ENCODE measurements around the gene NR3C2.
"Not testable (repeated sequence)": the region's sequence is repeated elsewhere in the genome, so short reads cannot be mapped to it uniquely, and the experiment has no call there.

NR3C2 gene

GRCh38 chr4:148152868-148153625, 289.2 kb downstream of the NR3C2 start:
- no peak for DNase-seq

- DNase-seq, result no peak
Measured at GRCh38 chr4:148151806-148152205, 290.4 kb downstream of the NR3C2 start.

GRCh38 chr4:148145475-148145874, 296.7 kb downstream of the NR3C2 start:
- DNase-seq, result no peak

GRCh38 chr4:148143174-148143573, 299.0 kb downstream of the NR3C2 start:
- DNase-seq, result no peak

GRCh38 chr4:148141501-148141900, 300.7 kb downstream of the NR3C2 start:
- no peak for DNase-seq

GRCh38 chr4:148126825-148127224, 315.4 kb downstream of the NR3C2 start:
- DNase-seq, result no peak

GRCh38 chr4:148124512-148124911, 317.7 kb downstream of the NR3C2 start:
- DNase-seq, result no peak

- not testable (repeated sequence) for DNase-seq
Measured at GRCh38 chr4:148123161-148123560, 319.1 kb downstream of the NR3C2 start.

- DNase-seq, result no peak
Measured at GRCh38 chr4:148120216-148120615, 322.0 kb downstream of the NR3C2 start.

- DNase-seq, result no peak
Measured at GRCh38 chr4:148118633-148119032, 323.6 kb downstream of the NR3C2 start.

GRCh38 chr4:148118179-148118578, 324.0 kb downstream of the NR3C2 start:
- DNase-seq, result no peak

GRCh38 chr4:148116969-148117368, 325.2 kb downstream of the NR3C2 start:
- DNase-seq, result no peak

GRCh38 chr4:148116264-148116663, 325.9 kb downstream of the NR3C2 start:
- no peak for DNase-seq

GRCh38 chr4:148114436-148114835, 327.8 kb downstream of the NR3C2 start:
- no peak for DNase-seq

- no peak for DNase-seq
Measured at GRCh38 chr4:148112231-148112982, 329.8 kb downstream of the NR3C2 start.

GRCh38 chr4:148110169-148110568, 332.0 kb downstream of the NR3C2 start:
- DNase-seq, result no peak

GRCh38 chr4:148109216-148109615, 333.0 kb downstream of the NR3C2 start:
- no peak for DNase-seq

- DNase-seq, result no peak
Measured at GRCh38 chr4:148108766-148109165, 333.4 kb downstream of the NR3C2 start.

- no peak for DNase-seq
Measured at GRCh38 chr4:148103597-148104355, 338.4 kb downstream of the NR3C2 start.

GRCh38 chr4:148101790-148102189, 340.4 kb downstream of the NR3C2 start:
- no peak for DNase-seq

- DNase-seq, result no peak
Measured at GRCh38 chr4:148101235-148101634, 341.0 kb downstream of the NR3C2 start.

- no peak for DNase-seq
Measured at GRCh38 chr4:148097801-148098200, 344.4 kb downstream of the NR3C2 start.

- DNase-seq, result no peak
Measured at GRCh38 chr4:148095346-148095923, 346.8 kb downstream of the NR3C2 start.

All from activated CD8-positive, alpha-beta memory T cell treated with anti-CD3 and anti-CD28 coated beads, Interleukin-2, amount 50 U/mL, for 48 hours (primary cell).